ENCODE results near the gene FARS2. TPM values are rescaled to one million over a fixed set of nuclear protein-coding genes. Genes with fewer than 3 reads are reported as not detected.
A peak's percentile ranks its signal among the peaks of the same experiment; 100 is the strongest.

The FARS2 gene
- total RNA-seq, 5 donors from 2014 or later (not counting 1 experiment from before 2014, with no cell fraction given): 17.9 to 24.2 (median 20.3) TPM

GRCh38 chr6:5302995-5303622 is 41.8 kb downstream of the FARS2 start:
- H3K27ac ChIP-seq (ENCODE audit: low read length): no peak overlapping the region
- ATAC-seq (replicated peaks in 1 of 4): peak; percentile 86 to 95 (median 90)
- CTCF ChIA-PET: interaction anchor here (0.5 to 3.4 kb wide), 14 partner anchors 8 to 169 kb away, joined by 3 to 48 read pairs (median 4); no protein-coding TSS in a partner anchor
- H3K4me1 ChIP-seq (ENCODE audit: control insufficient read depth in 1 of 2, extremely low read depth in 1 of 2, insufficient read depth in 2 of 2, low read length in 2 of 2): peaks cover 0 to 18% of the 10 kb centered on the region in 2 experiments
- POLR2A ChIA-PET: interaction anchor here in 1 of 2 donors (0.5 kb wide), 1 partner anchor 1439 kb away, joined by 6 read pairs; no protein-coding TSS in a partner anchor
- no peaks in the 10 kb centered on the region for H3K9me3 ChIP-seq
- H3K4me1 Mint-ChIP-seq: peaks cover 32 to 45% (median 40%) of the 10 kb centered on the region in 3 donors
- H3K4me3 ChIP-seq (ENCODE audit: control insufficient read depth in 1 of 2, extremely low read depth in 1 of 2, low read length in 1 of 2): no peak overlapping the region
- peak overlapping the region in 1 of 2 donors; percentile 44 for H3K27ac Mint-ChIP-seq
- peak; percentile 10 to 78 (median 44) for DNase-seq
- 23% methylated on average over 8 of the region's 10 CpGs for WGBS (ENCODE audit: insufficient coverage)
- peaks cover 6% of the 10 kb centered on the region for H3K36me3 Mint-ChIP-seq
- peak overlapping the region in 2 of 3 donors; percentile 32 to 41 for H3K4me3 Mint-ChIP-seq
- no peaks in the 10 kb centered on the region for H3K27me3 Mint-ChIP-seq
- H3K27me3 ChIP-seq (replicated peaks in 1 of 2; ENCODE audit: control insufficient read depth in 2 of 2, extremely low read depth in 1 of 2, insufficient read depth in 2 of 2, low read length in 1 of 2): no peaks in the 10 kb centered on the region
- H3K36me3 ChIP-seq (ENCODE audit: control insufficient read depth in 2 of 2, extremely low read depth in 1 of 2, insufficient read depth in 1 of 2, low read length in 1 of 2): no peaks in the 10 kb centered on the region
- no peaks in the 10 kb centered on the region for H3K9me3 Mint-ChIP-seq

- H3K4me1 Mint-ChIP-seq: peaks cover 29 to 48% (median 40%) of the 10 kb centered on the region in 3 donors
- DNase-seq (no peak), ATAC-seq (replicated peaks in 1 of 4) (no peak)
- H3K4me3 ChIP-seq (ENCODE audit: control insufficient read depth in 1 of 2, extremely low read depth in 1 of 2, low read length in 1 of 2): no peak overlapping the region
- 100% methylated on average over 5 of the region's 8 CpGs for WGBS (ENCODE audit: insufficient coverage)
- H3K36me3 Mint-ChIP-seq: peaks cover 12% of the 10 kb centered on the region
- H3K9me3 Mint-ChIP-seq: no peaks in the 10 kb centered on the region
- no peaks in the 10 kb centered on the region for H3K27me3 ChIP-seq (replicated peaks in 1 of 2; ENCODE audit: control insufficient read depth in 2 of 2, extremely low read depth in 1 of 2, insufficient read depth in 2 of 2, low read length in 1 of 2)
- H3K4me3 Mint-ChIP-seq: no peak overlapping the region
- no peaks in the 10 kb centered on the region for H3K27me3 Mint-ChIP-seq
- H3K27ac ChIP-seq (ENCODE audit: low read length): no peak overlapping the region
- ChIA-PET POLR2A (interaction anchor here in 1 of 2 donors (0.5 kb wide), 1 partner anchor 1439 kb away, joined by 6 read pairs; no protein-coding TSS in a partner anchor), CTCF (interaction anchor here (0.5 to 3.4 kb wide), 9 partner anchors 9 to 169 kb away, joined by 3 to 48 read pairs (median 4); no protein-coding TSS in a partner anchor)
- H3K36me3 ChIP-seq (ENCODE audit: control insufficient read depth in 2 of 2, extremely low read depth in 1 of 2, insufficient read depth in 1 of 2, low read length in 1 of 2): no peaks in the 10 kb centered on the region
- H3K9me3 ChIP-seq: no peaks in the 10 kb centered on the region
- H3K4me1 ChIP-seq (ENCODE audit: control insufficient read depth in 1 of 2, extremely low read depth in 1 of 2, insufficient read depth in 2 of 2, low read length in 2 of 2): peaks cover 0 to 18% of the 10 kb centered on the region in 2 experiments
- no peak overlapping the region for H3K27ac Mint-ChIP-seq
These were observed 42.4 kb downstream of the FARS2 start for GRCh38 chr6:5303682-5304081.

DNA sequence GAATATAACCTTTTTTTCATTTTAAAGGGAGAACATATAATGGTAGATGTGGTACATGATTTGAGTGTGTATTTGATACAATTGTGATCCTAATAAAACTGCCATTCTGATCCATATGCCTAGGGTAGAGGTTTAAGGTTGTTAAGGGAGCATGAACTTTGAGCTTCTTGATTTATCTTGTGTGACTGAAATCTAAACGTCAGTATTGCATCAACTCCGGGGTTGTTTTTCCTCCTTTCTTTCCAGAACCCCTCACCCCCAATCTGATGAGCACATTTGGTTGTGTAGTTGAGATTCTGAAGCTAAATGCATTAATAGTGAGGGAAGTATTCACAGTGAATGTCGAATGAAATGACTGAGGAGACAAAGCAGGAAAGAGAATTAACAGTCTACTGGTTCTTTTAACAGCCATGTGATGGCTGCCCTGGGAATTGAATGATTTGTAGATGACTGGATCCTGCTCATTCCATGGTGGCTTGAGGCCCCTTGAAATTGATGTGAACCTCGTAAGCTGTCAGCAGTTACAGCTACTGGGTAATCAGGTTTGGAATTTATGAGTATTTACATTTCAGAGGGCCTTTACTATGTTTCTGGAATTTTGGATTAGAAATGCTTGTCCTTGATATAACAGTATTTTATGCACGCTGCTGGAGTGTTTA is 44.8 kb downstream of the FARS2 start:
- H3K4me3 Mint-ChIP-seq: no peak overlapping the region
- Histone ChIP-seq H3K9me3 (no peaks in the 10 kb centered on the region), H3K4me3 (ENCODE audit: control insufficient read depth in 1 of 2, extremely low read depth in 1 of 2, low read length in 1 of 2) (no peak overlapping the region), H3K27me3 (replicated peaks in 1 of 2; ENCODE audit: control insufficient read depth in 2 of 2, extremely low read depth in 1 of 2, insufficient read depth in 2 of 2, low read length in 1 of 2) (no peaks in the 10 kb centered on the region), H3K4me1 (ENCODE audit: control insufficient read depth in 1 of 2, extremely low read depth in 1 of 2, insufficient read depth in 2 of 2, low read length in 2 of 2) (peaks cover 0 to 18% of the 10 kb centered on the region in 2 experiments), H3K36me3 (ENCODE audit: control insufficient read depth in 2 of 2, extremely low read depth in 1 of 2, insufficient read depth in 1 of 2, low read length in 1 of 2) (no peaks in the 10 kb centered on the region), H3K27ac (ENCODE audit: low read length) (no peak overlapping the region)
- H3K36me3 Mint-ChIP-seq: peaks cover 12% of the 10 kb centered on the region
- H3K4me1 Mint-ChIP-seq: peaks cover 25 to 44% (median 28%) of the 10 kb centered on the region in 3 donors
- no peak overlapping the region for H3K27ac Mint-ChIP-seq
- POLR2A ChIA-PET: no interaction called here
- ATAC-seq (replicated peaks in 1 of 4) (no peak), DNase-seq (no peak)
- H3K27me3 Mint-ChIP-seq: no peaks in the 10 kb centered on the region
- 80% methylated on average over 2 of the region's 5 CpGs for WGBS (ENCODE audit: insufficient coverage)
- CTCF ChIA-PET: interaction anchor here in 1 of 2 donors (0.7 kb wide), 1 partner anchor 148 kb away, joined by 3 read pairs; no protein-coding TSS in a partner anchor
- no peaks in the 10 kb centered on the region for H3K9me3 Mint-ChIP-seq

DNA sequence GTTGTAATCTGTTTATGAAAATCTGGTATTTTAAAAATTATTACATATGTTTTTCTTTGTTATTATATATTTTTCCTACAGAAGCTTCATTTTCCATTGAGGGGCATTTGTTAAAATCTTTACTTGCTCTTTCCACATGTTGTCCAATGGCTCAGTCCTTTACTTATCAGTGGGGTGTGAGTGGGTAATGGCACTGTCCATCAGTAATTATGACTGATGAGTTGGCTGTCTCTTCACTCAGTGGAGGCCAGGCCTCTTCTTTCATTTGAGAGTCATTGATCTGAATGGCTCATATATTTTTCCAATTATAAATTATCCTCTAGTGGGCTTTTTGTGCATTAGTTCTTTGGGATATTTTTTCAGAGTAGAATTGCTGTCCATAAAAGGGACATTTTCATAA is 45.7 kb downstream of the FARS2 start:
- Histone ChIP-seq H3K27me3 (replicated peaks in 1 of 2; ENCODE audit: control insufficient read depth in 2 of 2, extremely low read depth in 1 of 2, insufficient read depth in 2 of 2, low read length in 1 of 2) (no peaks in the 10 kb centered on the region), H3K36me3 (ENCODE audit: control insufficient read depth in 2 of 2, extremely low read depth in 1 of 2, insufficient read depth in 1 of 2, low read length in 1 of 2) (no peaks in the 10 kb centered on the region), H3K27ac (ENCODE audit: low read length) (no peak overlapping the region), H3K4me3 (ENCODE audit: control insufficient read depth in 1 of 2, extremely low read depth in 1 of 2, low read length in 1 of 2) (no peak overlapping the region), H3K9me3 (no peaks in the 10 kb centered on the region), H3K4me1 (ENCODE audit: control insufficient read depth in 1 of 2, extremely low read depth in 1 of 2, insufficient read depth in 2 of 2, low read length in 2 of 2) (peaks cover 0 to 15% of the 10 kb centered on the region in 2 experiments)
- Mint-ChIP-seq H3K9me3 (no peaks in the 10 kb centered on the region), H3K36me3 (peaks cover 12% of the 10 kb centered on the region), H3K27me3 (no peaks in the 10 kb centered on the region), H3K4me3 (no peak overlapping the region), H3K4me1 (peaks cover 17 to 36% (median 20%) of the 10 kb centered on the region in 3 donors), H3K27ac (no peak overlapping the region)
- POLR2A ChIA-PET: no interaction called here
- CTCF ChIA-PET: no interaction called here
- no peak for DNase-seq
- ATAC-seq (replicated peaks in 1 of 4): no peak

DNA sequence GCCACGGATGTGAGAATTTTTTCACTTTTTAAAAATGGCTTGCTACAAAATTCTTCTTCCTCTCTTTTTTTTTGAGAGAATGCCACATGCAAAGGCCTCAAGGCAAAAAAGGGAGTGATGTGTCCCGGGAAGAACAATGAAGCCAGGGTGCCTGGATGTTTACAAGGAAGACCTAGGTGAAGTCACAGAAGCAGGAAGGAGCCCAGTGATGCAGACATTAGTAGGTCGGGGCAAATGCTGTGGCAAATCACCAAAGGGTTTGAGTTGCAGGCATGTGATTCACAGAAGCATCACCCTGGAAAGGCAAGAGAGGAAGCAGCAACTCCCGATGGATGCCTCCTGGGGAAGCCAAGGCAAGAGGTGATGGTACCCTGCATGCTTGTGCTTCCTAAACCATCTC is 46.8 kb downstream of the FARS2 start:
- POLR2A ChIA-PET: no interaction called here
- CTCF ChIA-PET: no interaction called here
- no peak overlapping the region for H3K27ac Mint-ChIP-seq

DNA sequence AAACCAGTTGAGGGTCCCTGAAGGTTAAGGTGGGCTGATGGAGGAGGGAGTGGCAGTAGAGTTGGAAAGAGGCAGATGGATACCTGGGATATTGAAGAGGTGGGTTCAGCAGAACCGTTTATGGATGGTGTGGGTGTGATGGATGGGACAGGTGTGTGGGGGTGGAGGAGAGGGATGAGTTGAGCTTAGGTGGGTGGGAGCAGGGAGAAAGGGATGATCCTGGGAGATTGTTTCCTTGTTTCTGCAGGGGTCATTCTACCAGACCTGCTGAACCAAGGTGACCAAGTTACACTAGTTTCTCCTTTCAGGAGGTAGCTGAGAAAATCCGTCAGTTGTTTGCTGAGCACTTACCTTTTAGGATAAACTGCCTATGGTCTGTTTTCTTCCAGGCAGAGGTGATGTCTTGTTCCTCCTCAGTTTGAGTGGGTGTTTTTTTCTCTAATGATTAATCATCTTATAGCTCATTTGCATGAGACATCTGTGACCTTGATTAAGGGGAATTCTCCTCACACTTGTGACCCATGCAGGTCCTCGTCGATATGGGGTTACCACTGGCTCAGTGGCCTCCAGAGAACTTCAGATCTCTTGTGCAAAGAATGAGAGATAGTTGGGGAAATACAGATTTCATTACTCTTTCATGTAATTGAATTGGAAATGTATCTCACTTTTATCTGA is 53.0 kb downstream of the FARS2 start:
- Histone ChIP-seq H3K36me3 (ENCODE audit: control insufficient read depth in 2 of 2, extremely low read depth in 1 of 2, insufficient read depth in 1 of 2, low read length in 1 of 2) (no peaks in the 10 kb centered on the region), H3K27me3 (replicated peaks in 1 of 2; ENCODE audit: control insufficient read depth in 2 of 2, extremely low read depth in 1 of 2, insufficient read depth in 2 of 2, low read length in 1 of 2) (no peaks in the 10 kb centered on the region), H3K9me3 (no peaks in the 10 kb centered on the region), H3K4me3 (ENCODE audit: control insufficient read depth in 1 of 2, extremely low read depth in 1 of 2, low read length in 1 of 2) (no peak overlapping the region), H3K27ac (ENCODE audit: low read length) (no peak overlapping the region), H3K4me1 (ENCODE audit: control insufficient read depth in 1 of 2, extremely low read depth in 1 of 2, insufficient read depth in 2 of 2, low read length in 2 of 2) (no peaks in the 10 kb centered on the region)
- no peak overlapping the region for H3K4me3 Mint-ChIP-seq
- ATAC-seq (replicated peaks in 1 of 4): no peak
- H3K4me1 Mint-ChIP-seq: peaks cover 9 to 41% (median 30%) of the 10 kb centered on the region in 3 donors
- no peaks in the 10 kb centered on the region for H3K9me3 Mint-ChIP-seq
- CTCF ChIA-PET: no interaction called here
- H3K36me3 Mint-ChIP-seq: peaks cover 3% of the 10 kb centered on the region
- DNase-seq: no peak
- POLR2A ChIA-PET: no interaction called here
- H3K27ac Mint-ChIP-seq: no peak overlapping the region
- WGBS (ENCODE audit: insufficient coverage): 45% methylated on average over 3 of the region's 4 CpGs
- no peaks in the 10 kb centered on the region for H3K27me3 Mint-ChIP-seq

More for the DNA sequence above, 46.8 kb downstream of the FARS2 start:
- H3K36me3 Mint-ChIP-seq: peaks cover 12% of the 10 kb centered on the region
- Histone ChIP-seq H3K4me3 (ENCODE audit: control insufficient read depth in 1 of 2, extremely low read depth in 1 of 2, low read length in 1 of 2) (no peak overlapping the region), H3K27me3 (replicated peaks in 1 of 2; ENCODE audit: control insufficient read depth in 2 of 2, extremely low read depth in 1 of 2, insufficient read depth in 2 of 2, low read length in 1 of 2) (no peaks in the 10 kb centered on the region), H3K9me3 (no peaks in the 10 kb centered on the region), H3K4me1 (ENCODE audit: control insufficient read depth in 1 of 2, extremely low read depth in 1 of 2, insufficient read depth in 2 of 2, low read length in 2 of 2) (peaks cover 0 to 6% of the 10 kb centered on the region in 2 experiments), H3K36me3 (ENCODE audit: control insufficient read depth in 2 of 2, extremely low read depth in 1 of 2, insufficient read depth in 1 of 2, low read length in 1 of 2) (no peaks in the 10 kb centered on the region), H3K27ac (ENCODE audit: low read length) (no peak overlapping the region)
- H3K27me3 Mint-ChIP-seq: no peaks in the 10 kb centered on the region
- H3K4me1 Mint-ChIP-seq: peaks cover 11 to 34% (median 13%) of the 10 kb centered on the region in 3 donors
- DNase-seq: no peak
- 95% methylated on average over 2 of the region's 4 CpGs for WGBS (ENCODE audit: insufficient coverage)
- no peak overlapping the region for H3K4me3 Mint-ChIP-seq
- no peak for ATAC-seq (replicated peaks in 1 of 4)
- no peaks in the 10 kb centered on the region for H3K9me3 Mint-ChIP-seq
